H1 (cell line): ENCODE results near the gene RASL10A. TPM values are rescaled to one million over a fixed set of nuclear protein-coding genes. Genes with fewer than 3 reads are reported as not detected.

ENCODE experiments used
- CTCF ChIA-PET: fragments of 300-600 bp; sonication (Branson Sonifier 250); formaldehyde crosslinking; loops from one replicate; lab custom pipeline; 2021; ENCODE audit not compliant: partially characterized antibody; lab: Charles Lee
- POLR2A ChIA-PET: fragments of 300-600 bp; sonication (Branson Sonifier 250); formaldehyde crosslinking; loops from one replicate; lab custom pipeline; 2021; ENCODE audit warnings: inconsistent platforms; ENCODE audit not compliant: partially characterized antibody; lab: Charles Lee
- DNase-seq, 2 experiments: peaks; one replicate each; pipeline versions ENCODE4 v3.0.0 to v3.0.0-alpha.2; 2010 to 2022; ENCODE audit warnings: low spot score in 2 of 2, low read depth in 1 of 2, mixed read lengths in 1 of 2
- FAIRE-seq: peaks from 2 replicates; lab custom pipeline; 2011; peaks lifted over from hg19 to GRCh38; lab: Jason Lieb, UNC
- H2AFZ ChIP-seq: 2 replicates; pipeline ENCODE4 v1.8.1; 2012; ENCODE audit warnings: low read length, inconsistent platforms
- H2AK5ac ChIP-seq: 2 replicates; pipeline ENCODE4 v1.6.1; 2013; ENCODE audit warnings: low read depth, low read length
- H2BK120ac ChIP-seq: replicated peaks from 2 replicates; pipeline ENCODE3; 2013; ENCODE audit warnings: low read depth, low read length, inconsistent platforms
- H2BK12ac ChIP-seq: 2 replicates; pipeline ENCODE4 v1.6.1; 2013; ENCODE audit warnings: low read depth, low read length
- H2BK15ac ChIP-seq: 2 replicates; pipeline ENCODE4 v1.6.1; 2013; ENCODE audit warnings: low read length
- H2BK20ac ChIP-seq: 2 replicates; pipeline ENCODE4 v1.6.1; 2013; ENCODE audit warnings: low read length
- H2BK5ac ChIP-seq: 2 replicates; pipeline ENCODE4 v1.6.1; 2013; ENCODE audit warnings: low read depth, low read length
- H3K14ac ChIP-seq: 2 replicates; pipeline ENCODE4 v1.6.1; 2013; ENCODE audit warnings: inconsistent platforms; ENCODE audit not compliant: insufficient read length
- H3K18ac ChIP-seq: 2 replicates; pipeline ENCODE4 v1.6.1; 2013; ENCODE audit warnings: low read length; ENCODE audit errors: extremely low read depth
- H3K23ac ChIP-seq: 2 replicates; pipeline ENCODE4 v1.6.1; 2013; ENCODE audit warnings: inconsistent platforms; ENCODE audit not compliant: insufficient read length
- H3K23me2 ChIP-seq: 2 replicates; pipeline ENCODE4 v1.6.1; 2013; ENCODE audit warnings: low read depth, low read length
- H3K27ac ChIP-seq: 2 replicates; pipeline ENCODE4 v1.6.1; 2011; ENCODE audit warnings: low read depth, low read length, inconsistent platforms
- H3K27me3 ChIP-seq, 4 experiments: replicated peaks in 1 of 4; 1 replicate in 1 of 4; 2 replicates in 3 of 4; pipeline versions ENCODE4 v1.6.1 to v1.8.1; 2011 to 2013; ENCODE audit warnings: low read length in 3 of 4, mild to moderate bottlenecking in 3 of 4, inconsistent platforms in 2 of 4, mixed read lengths in 2 of 4, moderate library complexity in 1 of 4; ENCODE audit not compliant: control insufficient read depth in 3 of 4, insufficient read depth in 3 of 4; ENCODE audit errors: extremely low read depth in 1 of 4
- H3K36me3 ChIP-seq, 4 experiments: 2 replicates each; pipeline versions ENCODE4 v1.6.1 to v1.8.1; 2011 to 2013; ENCODE audit warnings: mild to moderate bottlenecking in 4 of 4, low read length in 3 of 4, moderate library complexity in 2 of 4, control low read depth in 1 of 4, inconsistent platforms in 1 of 4; ENCODE audit not compliant: insufficient read depth in 4 of 4, control insufficient read depth in 2 of 4
- H3K4ac ChIP-seq: replicated peaks from 2 replicates; pipeline ENCODE3; 2013; ENCODE audit warnings: low read length, low read depth, mixed read lengths, inconsistent platforms; ENCODE audit not compliant: insufficient read length
- H3K4me1 ChIP-seq, 4 experiments: replicated peaks in 1 of 4; 1 replicate in 1 of 4; 2 replicates in 3 of 4; pipeline versions ENCODE4 v1.6.1 to v1.8.1; 2011 to 2013; ENCODE audit warnings: low read length in 3 of 4, inconsistent platforms in 2 of 4, mixed read lengths in 1 of 4; ENCODE audit not compliant: insufficient read depth in 4 of 4, control insufficient read depth in 3 of 4
- H3K4me2 ChIP-seq, 2 experiments: 2 replicates each; pipeline versions ENCODE4 v1.6.1 to v1.8.1; 2011 to 2013; ENCODE audit warnings: low read depth in 2 of 2, low read length in 2 of 2, control low read depth in 1 of 2, inconsistent platforms in 1 of 2, mild to moderate bottlenecking in 1 of 2; ENCODE audit not compliant: insufficient read depth in 1 of 2
- H3K4me3 ChIP-seq, 4 experiments: fragments of 200-600, 300-600 bp in 1 of 4; sonication (generic), shearing (Covaris generic), sonication (Bioruptor Twin) in 1 of 4; 2 replicates each; pipeline versions ENCODE4 v1.5.1 to v1.8.1; 2011 to 2016; ENCODE audit warnings: low read length in 4 of 4, low read depth in 3 of 4, control low read depth in 2 of 4, inconsistent platforms in 2 of 4, mild to moderate bottlenecking in 2 of 4, mixed read lengths in 1 of 4, moderate library complexity in 1 of 4; ENCODE audit not compliant: insufficient read depth in 2 of 4; ENCODE audit errors: extremely low read depth in 1 of 4
- H3K56ac ChIP-seq: replicated peaks from 2 replicates; pipeline ENCODE3; 2013; ENCODE audit warnings: low read depth, mild to moderate bottlenecking, mixed read lengths, low read length, inconsistent platforms; ENCODE audit not compliant: insufficient read length
- H3K79me1 ChIP-seq: 2 replicates; pipeline ENCODE4 v1.6.1; 2013; ENCODE audit warnings: low read depth, low read length, control low read depth
- H3K79me2 ChIP-seq, 2 experiments: 2 replicates each; pipeline versions ENCODE4 v1.6.1 to v1.8.1; 2012 to 2013; ENCODE audit warnings: low read length in 2 of 2, mild to moderate bottlenecking in 2 of 2, inconsistent platforms in 1 of 2; ENCODE audit not compliant: insufficient read depth in 2 of 2, control insufficient read depth in 1 of 2
- H3K9ac ChIP-seq, 4 experiments: replicated peaks in 1 of 4; 1 replicate in 1 of 4; 2 replicates in 3 of 4; pipeline versions ENCODE4 v1.6.1 to v1.8.1; 2011 to 2013; ENCODE audit warnings: low read depth in 3 of 4, low read length in 3 of 4, control low read depth in 2 of 4, mild to moderate bottlenecking in 2 of 4, moderate library complexity in 2 of 4, inconsistent platforms in 1 of 4; ENCODE audit errors: extremely low read depth in 1 of 4
- H3K9me3 ChIP-seq, 2 experiments: 2 replicates each; pipeline versions ENCODE4 v1.6.1 to v1.8.1; 2012 to 2013; ENCODE audit warnings: mild to moderate bottlenecking in 2 of 2, moderate library complexity in 2 of 2, control low read depth in 1 of 2, inconsistent platforms in 1 of 2, low read depth in 1 of 2, low read length in 1 of 2, mixed read lengths in 1 of 2; ENCODE audit not compliant: insufficient read depth in 2 of 2
- H4K20me1 ChIP-seq, 2 experiments: replicated peaks in 1 of 2; 2 replicates each; pipeline versions ENCODE3 to v1.8.1; 2011 to 2013; ENCODE audit warnings: inconsistent platforms in 2 of 2, low read length in 2 of 2, mild to moderate bottlenecking in 1 of 2; ENCODE audit not compliant: insufficient read depth in 2 of 2, control insufficient read depth in 1 of 2
- H4K5ac ChIP-seq: 2 replicates; pipeline ENCODE4 v1.6.1; 2013; ENCODE audit warnings: low read length, low read depth, mixed read lengths, inconsistent platforms; ENCODE audit not compliant: insufficient read length
- H4K8ac ChIP-seq: 2 replicates; pipeline ENCODE4 v1.8.0; 2013; ENCODE audit warnings: mild to moderate bottlenecking, moderate library complexity, low read length, inconsistent platforms; ENCODE audit not compliant: insufficient read depth; ENCODE audit errors: extremely low read depth
- H4K91ac ChIP-seq: replicated peaks from 2 replicates; pipeline ENCODE3; 2013; ENCODE audit warnings: low read length, mixed read lengths, inconsistent platforms; ENCODE audit not compliant: insufficient read length
- CHD2 ChIP-seq: IDR thresholded peaks from 2 replicates; pipeline ENCODE4 v1.6.1; 2012; ENCODE audit warnings: low read length, improper control_type of control experiment
- CTCF ChIP-seq, 3 experiments: IDR thresholded peaks; 1 replicate in 2 of 3; 2 replicates in 1 of 3; pipeline versions ENCODE4 v1.5.1 to v1.6.1; 2011; ENCODE audit warnings: low read length in 3 of 3, mild to moderate bottlenecking in 3 of 3, inconsistent platforms in 2 of 3, low read depth in 1 of 3, moderate library complexity in 1 of 3; ENCODE audit not compliant: insufficient read depth in 1 of 3; ENCODE audit errors: control extremely low read depth in 1 of 3
- EP300 ChIP-seq, 2 experiments: IDR thresholded peaks; 1 replicate in 1 of 2; 2 replicates in 1 of 2; pipeline ENCODE4 v1.6.1; 2011 to 2012; ENCODE audit warnings: low read depth in 2 of 2, low read length in 2 of 2, mild to moderate bottlenecking in 2 of 2, borderline replicate concordance in 1 of 2, inconsistent platforms in 1 of 2, moderate library complexity in 1 of 2
- GABPA ChIP-seq: IDR thresholded peaks from 2 replicates; pipeline ENCODE4 v1.6.1; 2011; ENCODE audit warnings: mild to moderate bottlenecking, low read length, moderate library complexity, borderline replicate concordance; ENCODE audit not compliant: insufficient read depth
- KDM5A ChIP-seq: fragments of 200-600 bp; IDR thresholded peaks from 2 replicates; pipeline ENCODE4 v1.7.1; 2012; ENCODE audit warnings: mild to moderate bottlenecking, low read length, inconsistent platforms, mixed read lengths
- PHF8 ChIP-seq: fragments of 200-600 bp; sonication (generic); conservative IDR thresholded peaks from 2 replicates; pipeline ENCODE4 v1.7.1; 2012; ENCODE audit warnings: low read depth, mild to moderate bottlenecking, inconsistent platforms, low read length, moderate library complexity
- POLR2A ChIP-seq, 2 experiments: IDR thresholded peaks; 1 replicate in 1 of 2; 2 replicates in 1 of 2; pipeline ENCODE4 v1.6.1; 2011; ENCODE audit warnings: low read depth in 2 of 2, low read length in 2 of 2, mild to moderate bottlenecking in 2 of 2; ENCODE audit errors: control extremely low read depth in 1 of 2
- RAD21 ChIP-seq, 2 experiments: IDR thresholded peaks in 1 of 2; conservative IDR thresholded peaks in 1 of 2; 2 replicates each; pipeline ENCODE4 v1.6.1; 2011; ENCODE audit warnings: low read depth in 2 of 2, low read length in 2 of 2, improper control_type of control experiment in 1 of 2, inconsistent platforms in 1 of 2, mild to moderate bottlenecking in 1 of 2, moderate library complexity in 1 of 2
- SP1 ChIP-seq: IDR thresholded peaks from 2 replicates; pipeline ENCODE4 v1.6.1; 2011; ENCODE audit warnings: low read depth, low read length
- WGBS, 2 experiments: shearing (Covaris generic) in 1 of 2; methylation state at CpG; one replicate each; pipeline versions ENCODE4 v1.1.6 to v1.1.7; 2013 to 2015; ENCODE audit warnings: low lambda C conversion rate in 2 of 2, mixed read lengths in 2 of 2, inconsistent platforms in 1 of 2, low coverage in 1 of 2, missing lambda C conversion rate in 1 of 2; ENCODE audit not compliant: insufficient replicate concordance in 2 of 2, insufficient coverage in 1 of 2, insufficient read length in 1 of 2; ENCODE audit errors: extremely low coverage in 1 of 2, missing lambda C conversion rate in 1 of 2; 5-methylcytosine and 5-hydroxymethylcytosine counted together
- polyA plus RNA-seq, 7 experiments: library from polyadenylated mRNA; depleted of rRNA in 3 of 7; stranded (reverse) in 5 of 7; unstranded in 2 of 7; fragments of >200 nt in 5 of 7; fragments of 200-250 nt in 2 of 7; gene quantifications; 1 replicate in 5 of 7; 2 replicates in 1 of 7; 4 replicates in 1 of 7; pipeline versions ENCODE4 v1.2.1 to v1.2.3, GENCODE V29; 2011 to 2013; ENCODE audit warnings: missing spikeins in 2 of 7, mixed read lengths in 2 of 7
- total RNA-seq: library from RNA; stranded (reverse); fragmentation: NEBNext Ultra II Directional; extraction: Animal tissue kit (Norgen Biotek cat#: 25700); gene quantifications from 2 replicates; pipeline ENCODE4 v1.2.1, GENCODE V29; 2021

RASL10A gene
- total and polyA plus RNA-seq, 2 of the 8 experiments (the other 6 are each of a cell fraction or from before 2014, with no cell fraction given) = 1.1 to 1.5 TPM

- Histone ChIP-seq H2BK120ac (no peak overlapping the region), H3K4me1 (peaks cover 0 to 4% (median 0%) of the 10 kb centered on the region in 4 experiments; a peak in 2 of 7 replicates), H2BK15ac (no peak overlapping the region), H3K36me3 (peaks cover 52 to 97% (median 81%) of the 10 kb centered on the region in 4 experiments), H2BK20ac (no peak overlapping the region), H4K8ac (no peak overlapping the region), H3K27ac (no peak overlapping the region), H4K91ac (no peak overlapping the region), H3K23ac (no peak overlapping the region), H3K14ac (no peak overlapping the region), H4K5ac (no peak overlapping the region), H2BK12ac (no peak overlapping the region), H3K56ac (no peak overlapping the region), H3K4ac (no peak overlapping the region), H3K4me2 (no peak overlapping the region), H3K23me2 (no peaks in the 10 kb centered on the region), H3K4me3 (no peak overlapping the region), H3K9me3 (no peaks in the 10 kb centered on the region), H3K27me3 (no peaks in the 10 kb centered on the region), H2AFZ (no peak overlapping the region), H3K18ac (no peak overlapping the region), H2AK5ac (no peak overlapping the region), H4K20me1 (peaks cover 34 to 39% of the 10 kb centered on the region in 2 experiments), H2BK5ac (no peak overlapping the region), H3K9ac (no peak overlapping the region), H3K79me1 (peaks cover 5% of the 10 kb centered on the region), H3K79me2 (peaks cover 27 to 93% of the 10 kb centered on the region in 2 experiments)
- CTCF ChIA-PET = interaction anchor here (0.9 to 1.5 kb wide), 2 partner anchors 37 to 67 kb away, joined by 3 to 6 read pairs; no protein-coding TSS in a partner anchor
- no peak for FAIRE-seq
- WGBS, 2 experiments = 93 to 100% methylated on average over 2 to 3 of the region's 3 CpGs
- DNase-seq = no peak
- POLR2A ChIA-PET = interaction anchor here (0.8 to 21.4 kb wide), 12 partner anchors 4 to 110 kb away, joined by 3 to 436 read pairs (median 6); partner anchors contain the start of genes EWSR1, GAS2L1 and RHBDD3
- TF ChIP-seq PHF8 (no peak), KDM5A (no peak), SP1 (no peak), GABPA (no peak), CTCF (IDR thresholded peaks at IDR 0.05; ENCODE audit: control extremely low read depth in 1 of 3, insufficient read depth in 1 of 3, low read depth in 1 of 3, low read length in 3 of 3) (no peak), POLR2A (IDR thresholded peaks at IDR 0.05; ENCODE audit: control extremely low read depth in 1 of 2, low read depth in 2 of 2, low read length in 2 of 2) (no peak), RAD21 (IDR thresholded peaks at IDR 0.05 in 1 of 2, conservative IDR thresholded peaks at IDR 0.05 in 1 of 2; ENCODE audit: low read depth in 2 of 2, low read length in 2 of 2) (no peak), EP300 (IDR thresholded peaks at IDR 0.05; ENCODE audit: borderline replicate concordance in 1 of 2, low read depth in 2 of 2, low read length in 2 of 2) (no peak), CHD2 (no peak)
Observed at GRCh38 chr22:29275819-29276565, 39.5 kb downstream of the RASL10A start.
